ENCODE results near the gene SDK1. TPM values are rescaled to one million over a fixed set of nuclear protein-coding genes. Genes with fewer than 3 reads are reported as not detected.
"Not testable (repeated sequence)": the region's sequence is repeated elsewhere in the genome, so short reads cannot be mapped to it uniquely, and the experiment has no call there.

The SDK1 gene
- total and polyA plus RNA-seq, 2 experiments from 2014 or later, result 2.1 to 10.0 TPM

DNA sequence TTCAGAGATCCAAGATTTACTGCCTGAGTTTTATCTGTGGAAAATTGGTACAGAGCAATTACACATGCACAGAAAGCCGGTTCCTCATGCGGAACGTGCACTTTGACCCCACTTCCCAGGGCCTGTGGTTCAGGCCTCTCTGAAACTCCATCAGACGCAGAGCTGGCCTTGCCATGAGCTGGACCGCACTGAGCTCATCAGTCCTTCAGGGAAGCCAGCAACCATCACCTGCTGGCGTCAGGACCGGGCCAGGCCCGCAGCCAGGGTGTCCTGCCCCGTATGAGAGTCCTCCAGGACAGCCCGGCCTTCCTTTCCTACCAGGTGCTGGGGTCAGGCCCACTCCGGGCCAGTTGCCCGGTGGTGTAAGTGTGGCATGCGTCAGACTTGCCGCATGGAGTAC lies 934.5 kb downstream of the SDK1 start:
- peaks cover 17% of the 10 kb centered on the region for H3K4me1 Mint-ChIP-seq

DNA sequence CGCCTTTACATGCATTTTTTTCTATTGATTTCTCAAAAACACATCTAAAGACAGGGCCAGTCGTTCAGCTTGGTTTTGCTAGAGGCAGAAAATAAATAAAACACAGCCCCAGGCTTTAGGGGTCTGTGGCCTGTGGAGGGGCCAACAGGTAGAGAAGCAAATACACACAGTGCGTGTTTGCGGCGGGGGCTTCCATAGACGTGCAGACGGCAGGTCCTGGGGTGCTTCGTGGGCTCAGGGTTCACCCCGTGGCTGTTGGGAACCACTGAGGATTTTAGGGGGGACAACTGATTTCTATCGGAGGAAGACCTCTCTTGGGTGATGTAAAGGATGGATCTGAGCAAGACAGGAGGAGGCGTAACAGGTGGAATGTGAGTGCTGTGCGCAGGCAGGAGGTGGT lies 935.3 kb downstream of the SDK1 start:
- no peak overlapping the region for H3K27ac ChIP-seq (ENCODE audit: low read depth)
- H3F3A ChIP-seq (replicated peaks; ENCODE audit: low read depth), result no peaks in the 10 kb centered on the region
- no peaks in the 10 kb centered on the region for H3K27me3 ChIP-seq (ENCODE audit: insufficient read depth)
- no peak for ATAC-seq
- H3K79me2 ChIP-seq (replicated peaks; ENCODE audit: insufficient read depth), result no peaks in the 10 kb centered on the region
- H3K4me3 Mint-ChIP-seq, result no peak overlapping the region
- no peaks in the 10 kb centered on the region for H3K36me3 Mint-ChIP-seq (ENCODE audit: low read depth)
- H3K4me2 ChIP-seq, result no peak overlapping the region
- H3K9me3 Mint-ChIP-seq, result no peaks in the 10 kb centered on the region
- H3K4me1 Mint-ChIP-seq, result peaks cover 22% of the 10 kb centered on the region
- no peak for TF ChIP-seq CREB1 (CRISPR knock-in tag; IDR thresholded peaks at IDR 0.05; ENCODE audit: low read depth)
- no peak for TF ChIP-seq ZNF462 (CRISPR knock-in tag; IDR thresholded peaks at IDR 0.05)
- no peaks in the 10 kb centered on the region for H3K9me2 ChIP-seq (ENCODE audit: insufficient read depth)
- H3K27me3 Mint-ChIP-seq (ENCODE audit: insufficient read depth, low read depth, poor library complexity), result peaks cover 17% of the 10 kb centered on the region
- no peaks in the 10 kb centered on the region for H4K20me1 ChIP-seq (replicated peaks; ENCODE audit: insufficient read depth)
- no peak overlapping the region for H3K27ac Mint-ChIP-seq
- DNase-seq (ENCODE audit: low spot score), result no peak
- H3K4me1 ChIP-seq (ENCODE audit: insufficient read depth), result peaks cover 12% of the 10 kb centered on the region
- no peaks in the 10 kb centered on the region for H3K36me3 ChIP-seq (ENCODE audit: insufficient read depth)
- no peak overlapping the region for H3K4me3 ChIP-seq
- no peak overlapping the region for H2AFZ ChIP-seq

More for the DNA sequence above, 934.5 kb downstream of the SDK1 start:
- H3K79me2 ChIP-seq (replicated peaks; ENCODE audit: insufficient read depth), result no peaks in the 10 kb centered on the region
- peaks cover 11% of the 10 kb centered on the region for H3K4me1 ChIP-seq (ENCODE audit: insufficient read depth)
- TF ChIP-seq JUNB (IDR thresholded peaks at IDR 0.05; ENCODE audit: unreplicated experiment) (no peak), POLR2AphosphoS5 (IDR thresholded peaks at IDR 0.05; ENCODE audit: low read depth) (no peak)
- TF ChIP-seq, protein P1, sequence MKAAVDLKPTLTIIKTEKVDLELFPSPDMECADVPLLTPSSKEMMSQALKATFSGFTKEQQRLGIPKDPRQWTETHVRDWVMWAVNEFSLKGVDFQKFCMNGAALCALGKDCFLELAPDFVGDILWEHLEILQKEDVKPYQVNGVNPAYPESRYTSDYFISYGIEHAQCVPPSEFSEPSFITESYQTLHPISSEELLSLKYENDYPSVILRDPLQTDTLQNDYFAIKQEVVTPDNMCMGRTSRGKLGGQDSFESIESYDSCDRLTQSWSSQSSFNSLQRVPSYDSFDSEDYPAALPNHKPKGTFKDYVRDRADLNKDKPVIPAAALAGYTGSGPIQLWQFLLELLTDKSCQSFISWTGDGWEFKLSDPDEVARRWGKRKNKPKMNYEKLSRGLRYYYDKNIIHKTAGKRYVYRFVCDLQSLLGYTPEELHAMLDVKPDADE (IDR thresholded peaks at IDR 0.05), result no peak
- H3K27me3 ChIP-seq (ENCODE audit: insufficient read depth), result no peaks in the 10 kb centered on the region
- H3F3A ChIP-seq (replicated peaks; ENCODE audit: low read depth), result no peaks in the 10 kb centered on the region
- H3K36me3 ChIP-seq (ENCODE audit: insufficient read depth), result no peaks in the 10 kb centered on the region
- H2AFZ ChIP-seq, result no peak overlapping the region
- no peaks in the 10 kb centered on the region for H4K20me1 ChIP-seq (replicated peaks; ENCODE audit: insufficient read depth)
- Mint-ChIP-seq H3K27ac (no peak overlapping the region), H3K9me3 (no peaks in the 10 kb centered on the region), H3K36me3 (ENCODE audit: low read depth) (no peaks in the 10 kb centered on the region; the same call in 2 of the 3 replicates), H3K27me3 (ENCODE audit: insufficient read depth, low read depth, poor library complexity) (peaks cover 16% of the 10 kb centered on the region), H3K4me3 (no peak overlapping the region)
- H3K9me2 ChIP-seq (ENCODE audit: insufficient read depth), result no peaks in the 10 kb centered on the region
- H3K4me2 ChIP-seq, result no peak overlapping the region
- ATAC-seq (no peak), DNase-seq (ENCODE audit: low spot score) (no peak)
- H3K27ac ChIP-seq (ENCODE audit: low read depth), result no peak overlapping the region
- no peak overlapping the region for H3K4me3 ChIP-seq

GRCh38 chr7:4236873-4237272 lies 935.8 kb downstream of the SDK1 start:
- not testable (repeated sequence) for ATAC-seq; H3K27ac ChIP-seq (ENCODE audit: low read depth); H3K27ac Mint-ChIP-seq; H3K4me3 Mint-ChIP-seq; H2AFZ ChIP-seq; H3K4me2 ChIP-seq; H3F3A ChIP-seq (replicated peaks; ENCODE audit: low read depth); H3K4me3 ChIP-seq; H3K79me2 ChIP-seq (replicated peaks; ENCODE audit: insufficient read depth); H3K36me3 ChIP-seq (ENCODE audit: insufficient read depth); H3K9me3 Mint-ChIP-seq; H3K9me2 ChIP-seq (ENCODE audit: insufficient read depth); DNase-seq (ENCODE audit: low spot score); H4K20me1 ChIP-seq (replicated peaks; ENCODE audit: insufficient read depth); H3K27me3 ChIP-seq (ENCODE audit: insufficient read depth); H3K36me3 Mint-ChIP-seq (ENCODE audit: low read depth)
- peaks cover 12% of the 10 kb centered on the region for H3K4me1 ChIP-seq (ENCODE audit: insufficient read depth)
- peaks cover 17% of the 10 kb centered on the region for H3K27me3 Mint-ChIP-seq (ENCODE audit: insufficient read depth, low read depth, poor library complexity)
- H3K4me1 Mint-ChIP-seq, result peaks cover 26% of the 10 kb centered on the region

Data from GM23338 (cell line).